HEK293 (cell line): ENCODE measurements around the gene CATSPERD.

Experiments used
- CTCF ChIA-PET: fragments of 350-600 bp; formaldehyde crosslinking; extraction: SDS; loops from one replicate; lab custom pipeline; 2021; ENCODE audit warnings: antibody characterized with exemption; lab: Yijun Ruan, JAX
- POLR2A ChIA-PET: fragments of 300-600 bp; formaldehyde crosslinking; extraction: SDS; loops from one replicate; lab custom pipeline; 2020; ENCODE audit warnings: antibody characterized with exemption, inconsistent platforms; lab: Yijun Ruan, JAX
- H3K27ac ChIP-seq: fragments of 200-500 bp; sonication (Bioruptor generic); 2 replicates; pipeline ENCODE4 v1.5.1; 2014; ENCODE audit warnings: low read depth, low read length, control low read depth, inconsistent platforms; ENCODE audit errors: extremely low read depth
- H3K36me3 ChIP-seq, 2 experiments: fragments of 200-500 bp in 1 of 2; sonication (Bioruptor generic) in 1 of 2; 1 replicate in 1 of 2; 2 replicates in 1 of 2; pipeline ENCODE4 v1.5.1; 2014 to 2017; ENCODE audit warnings: inconsistent platforms in 2 of 2, low read length in 2 of 2; ENCODE audit not compliant: control insufficient read depth in 2 of 2, insufficient read depth in 1 of 2
- H3K4me1 ChIP-seq: fragments of 200-500 bp; sonication (Bioruptor generic); 2 replicates; pipeline ENCODE4 v1.5.1; 2014; ENCODE audit warnings: mild to moderate bottlenecking, low read length, inconsistent platforms; ENCODE audit not compliant: control insufficient read depth, insufficient read depth
- H3K4me3 ChIP-seq: 2 replicates; pipeline ENCODE4 v1.5.1; 2011; ENCODE audit warnings: low read depth, mild to moderate bottlenecking, control low read depth, low read length, moderate library complexity
- H3K9me3 ChIP-seq: fragments of 200-500 bp; sonication (Bioruptor generic); 2 replicates; pipeline ENCODE4 v1.5.1; 2014; ENCODE audit warnings: low read depth, low read length, inconsistent platforms; ENCODE audit not compliant: control insufficient read depth, insufficient read depth
- IKZF3 ChIP-seq: fragments of 450-650 bp; IDR thresholded peaks from 2 replicates; pipeline ENCODE4 v1.5.0; 2018; ENCODE audit warnings: missing biosample characterization, mild to moderate bottlenecking, missing genetic modification characterization, moderate library complexity
- REPIN1 ChIP-seq: fragments of 450-650 bp; formaldehyde crosslinking; IDR thresholded peaks from 2 replicates; pipeline ENCODE4 v1.5.1; 2017; ENCODE audit warnings: missing biosample characterization, missing genetic modification characterization, low read depth
- SCRT2 ChIP-seq: fragments of 450-650 bp; formaldehyde crosslinking; IDR thresholded peaks from 2 replicates; pipeline ENCODE4 v1.5.1; 2016; ENCODE audit warnings: missing biosample characterization, missing genetic modification characterization
- TRIM28 ChIP-seq: IDR thresholded peaks from 2 replicates; pipeline ENCODE4 v1.6.1; 2011; ENCODE audit warnings: low read length, control low read depth, borderline replicate concordance
- ZBTB48 ChIP-seq: fragments of 450-650 bp; formaldehyde crosslinking; IDR thresholded peaks from 2 replicates; pipeline ENCODE4 v1.5.1; 2016; ENCODE audit warnings: missing biosample characterization, missing genetic modification characterization
- ZIC2 ChIP-seq: fragments of 450-650 bp; formaldehyde crosslinking; IDR thresholded peaks from 2 replicates; pipeline ENCODE4 v1.5.1; 2016; ENCODE audit warnings: missing biosample characterization, missing genetic modification characterization
- ZNF140 ChIP-seq: fragments of 450-650 bp; formaldehyde crosslinking; IDR thresholded peaks from 2 replicates; pipeline ENCODE4 v1.5.1; 2016; ENCODE audit warnings: missing biosample characterization, missing genetic modification characterization
- ZNF146 ChIP-seq: fragments of 450-650 bp; formaldehyde crosslinking; IDR thresholded peaks from 2 replicates; pipeline ENCODE4 v1.5.1; 2016; ENCODE audit warnings: missing biosample characterization, missing genetic modification characterization
- ZNF184 ChIP-seq: fragments of 450-650 bp; IDR thresholded peaks from 2 replicates; pipeline ENCODE4 v1.5.1; 2018; ENCODE audit warnings: missing biosample characterization, mild to moderate bottlenecking, missing genetic modification characterization
- ZNF302 ChIP-seq: fragments of 450-650 bp; formaldehyde crosslinking; IDR thresholded peaks from 2 replicates; pipeline ENCODE4 v1.5.1; 2016; ENCODE audit warnings: missing biosample characterization, missing genetic modification characterization, low read depth
- ZNF366 ChIP-seq: fragments of 450-650 bp; formaldehyde crosslinking; conservative IDR thresholded peaks from 2 replicates; pipeline ENCODE4 v1.5.1; 2016; ENCODE audit warnings: missing biosample characterization, missing genetic modification characterization
- ZNF621 ChIP-seq: fragments of 450-650 bp; formaldehyde crosslinking; IDR thresholded peaks from 2 replicates; pipeline ENCODE4 v1.5.1; 2017; ENCODE audit warnings: missing biosample characterization, missing genetic modification characterization
- ZNF623 ChIP-seq: fragments of 450-650 bp; formaldehyde crosslinking; IDR thresholded peaks from 2 replicates; pipeline ENCODE4 v1.5.1; 2016; ENCODE audit warnings: missing biosample characterization, missing genetic modification characterization
- ZNF626 ChIP-seq: fragments of 450-650 bp; sonication (Bioruptor Pico); formaldehyde crosslinking; IDR thresholded peaks from 2 replicates; pipeline ENCODE4 v1.5.1; 2018; ENCODE audit warnings: missing biosample characterization, missing genetic modification characterization, inconsistent platforms
- ZNF658 ChIP-seq: fragments of 450-650 bp; formaldehyde crosslinking; IDR thresholded peaks from 2 replicates; pipeline ENCODE4; 2016; ENCODE audit warnings: missing biosample characterization, missing genetic modification characterization
- ZNF747 ChIP-seq: fragments of 450-650 bp; formaldehyde crosslinking; IDR thresholded peaks from 2 replicates; pipeline ENCODE4 v1.5.1; 2016; ENCODE audit warnings: missing biosample characterization, missing genetic modification characterization
- TF ChIP-seq, protein P1 (sequence below): fragments of 450-650 bp; formaldehyde crosslinking; IDR thresholded peaks from 2 replicates; pipeline ENCODE4 v1.5.1; 2016; ENCODE audit warnings: missing biosample characterization, missing genetic modification characterization
- TF ChIP-seq, protein P2 (sequence below): fragments of 450-650 bp; formaldehyde crosslinking; IDR thresholded peaks from 2 replicates; pipeline ENCODE4 v1.5.1; 2016; ENCODE audit warnings: missing biosample characterization, missing genetic modification characterization
- TF ChIP-seq, protein P3 (sequence below): fragments of 450-650 bp; formaldehyde crosslinking; IDR thresholded peaks from 2 replicates; pipeline ENCODE4 v1.5.1; 2017; ENCODE audit warnings: missing biosample characterization, missing genetic modification characterization
- TF ChIP-seq, protein P4 (sequence below): fragments of 450-650 bp; formaldehyde crosslinking; IDR thresholded peaks from 2 replicates; pipeline ENCODE4 v1.5.1; 2017; ENCODE audit warnings: missing biosample characterization, missing genetic modification characterization

The CATSPERD gene

DNA sequence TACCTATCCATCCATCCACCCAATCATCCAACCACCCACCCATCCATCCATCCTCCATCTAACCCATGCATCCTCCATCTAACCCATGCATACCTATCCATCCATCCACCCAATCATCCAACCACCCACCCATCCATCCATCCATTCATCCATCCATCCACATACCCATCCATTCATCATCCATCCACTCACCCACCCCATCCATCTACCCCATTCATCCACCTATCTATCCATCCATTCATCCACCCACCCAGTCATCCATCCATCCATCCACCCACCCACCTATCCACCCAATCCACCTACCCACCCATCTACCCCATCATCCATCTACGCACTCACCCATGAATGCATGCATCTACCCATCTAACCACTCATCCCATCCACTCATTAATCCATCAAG lies 46.7 kb upstream of the CATSPERD start (continued):
- TF ChIP-seq, protein P1, sequence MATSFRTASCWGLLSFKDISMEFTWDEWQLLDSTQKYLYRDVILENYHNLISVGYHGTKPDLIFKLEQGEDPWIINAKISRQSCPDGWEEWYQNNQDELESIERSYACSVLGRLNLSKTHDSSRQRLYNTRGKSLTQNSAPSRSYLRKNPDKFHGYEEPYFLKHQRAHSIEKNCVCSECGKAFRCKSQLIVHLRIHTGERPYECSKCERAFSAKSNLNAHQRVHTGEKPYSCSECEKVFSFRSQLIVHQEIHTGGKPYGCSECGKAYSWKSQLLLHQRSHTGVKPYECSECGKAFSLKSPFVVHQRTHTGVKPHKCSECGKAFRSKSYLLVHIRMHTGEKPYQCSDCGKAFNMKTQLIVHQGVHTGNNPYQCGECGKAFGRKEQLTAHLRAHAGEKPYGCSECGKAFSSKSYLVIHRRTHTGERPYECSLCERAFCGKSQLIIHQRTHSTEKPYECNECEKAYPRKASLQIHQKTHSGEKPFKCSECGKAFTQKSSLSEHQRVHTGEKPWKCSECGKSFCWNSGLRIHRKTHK (tag by site-specific recombination), result no peak
- TF ChIP-seq, protein P2, sequence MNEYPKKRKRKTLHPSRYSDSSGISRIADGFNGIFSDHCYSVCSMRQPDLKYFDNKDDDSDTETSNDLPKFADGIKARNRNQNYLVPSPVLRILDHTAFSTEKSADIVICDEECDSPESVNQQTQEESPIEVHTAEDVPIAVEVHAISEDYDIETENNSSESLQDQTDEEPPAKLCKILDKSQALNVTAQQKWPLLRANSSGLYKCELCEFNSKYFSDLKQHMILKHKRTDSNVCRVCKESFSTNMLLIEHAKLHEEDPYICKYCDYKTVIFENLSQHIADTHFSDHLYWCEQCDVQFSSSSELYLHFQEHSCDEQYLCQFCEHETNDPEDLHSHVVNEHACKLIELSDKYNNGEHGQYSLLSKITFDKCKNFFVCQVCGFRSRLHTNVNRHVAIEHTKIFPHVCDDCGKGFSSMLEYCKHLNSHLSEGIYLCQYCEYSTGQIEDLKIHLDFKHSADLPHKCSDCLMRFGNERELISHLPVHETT, result no peak
- TF ChIP-seq ZNF658 (no peak), ZNF623 (tag by site-specific recombination) (no peak), ZNF366 (tag by site-specific recombination) (peak; percentile 98), ZNF184 (no peak), ZNF302 (tag by site-specific recombination) (no peak), ZNF626 (tag by site-specific recombination) (no peak), ZNF146 (tag by site-specific recombination) (no peak), SCRT2 (tag by site-specific recombination) (no peak), TRIM28 (no peak), ZNF621 (no peak)

DNA sequence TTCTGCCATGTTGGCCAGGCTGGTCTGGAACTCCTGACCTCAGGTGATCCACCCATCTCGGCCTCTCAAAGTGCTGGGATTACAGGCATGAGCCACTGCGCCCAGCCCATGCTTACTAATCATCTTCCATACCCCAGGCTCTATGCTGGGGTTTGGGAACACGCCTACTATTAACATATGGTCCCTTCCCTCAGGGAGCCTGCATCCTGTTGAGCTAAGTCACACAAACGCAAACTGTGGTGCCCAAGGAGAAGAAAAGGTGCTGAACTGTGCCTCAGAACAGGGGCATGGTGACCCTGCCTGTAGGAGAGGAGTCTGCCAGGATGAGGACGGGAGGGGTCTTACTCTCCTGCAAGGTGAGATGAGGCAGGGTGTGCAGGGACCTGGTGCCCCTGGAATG lies 45.7 kb upstream of the CATSPERD start:
- 0 out of 2 replicates have a peak, but pooled peaks have one; percentile 22 for TF ChIP-seq ZBTB48 (tag by site-specific recombination)
- TF ChIP-seq, protein P3, sequence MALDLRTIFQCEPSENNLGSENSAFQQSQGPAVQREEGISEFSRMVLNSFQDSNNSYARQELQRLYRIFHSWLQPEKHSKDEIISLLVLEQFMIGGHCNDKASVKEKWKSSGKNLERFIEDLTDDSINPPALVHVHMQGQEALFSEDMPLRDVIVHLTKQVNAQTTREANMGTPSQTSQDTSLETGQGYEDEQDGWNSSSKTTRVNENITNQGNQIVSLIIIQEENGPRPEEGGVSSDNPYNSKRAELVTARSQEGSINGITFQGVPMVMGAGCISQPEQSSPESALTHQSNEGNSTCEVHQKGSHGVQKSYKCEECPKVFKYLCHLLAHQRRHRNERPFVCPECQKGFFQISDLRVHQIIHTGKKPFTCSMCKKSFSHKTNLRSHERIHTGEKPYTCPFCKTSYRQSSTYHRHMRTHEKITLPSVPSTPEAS (tag by site-specific recombination), result no peak
- no peak for TF ChIP-seq ZNF747 (tag by site-specific recombination)
- no peak for TF ChIP-seq REPIN1 (tag by site-specific recombination)
- no peak for TF ChIP-seq IKZF3 (tag by site-specific recombination)
- TF ChIP-seq, protein P4, sequence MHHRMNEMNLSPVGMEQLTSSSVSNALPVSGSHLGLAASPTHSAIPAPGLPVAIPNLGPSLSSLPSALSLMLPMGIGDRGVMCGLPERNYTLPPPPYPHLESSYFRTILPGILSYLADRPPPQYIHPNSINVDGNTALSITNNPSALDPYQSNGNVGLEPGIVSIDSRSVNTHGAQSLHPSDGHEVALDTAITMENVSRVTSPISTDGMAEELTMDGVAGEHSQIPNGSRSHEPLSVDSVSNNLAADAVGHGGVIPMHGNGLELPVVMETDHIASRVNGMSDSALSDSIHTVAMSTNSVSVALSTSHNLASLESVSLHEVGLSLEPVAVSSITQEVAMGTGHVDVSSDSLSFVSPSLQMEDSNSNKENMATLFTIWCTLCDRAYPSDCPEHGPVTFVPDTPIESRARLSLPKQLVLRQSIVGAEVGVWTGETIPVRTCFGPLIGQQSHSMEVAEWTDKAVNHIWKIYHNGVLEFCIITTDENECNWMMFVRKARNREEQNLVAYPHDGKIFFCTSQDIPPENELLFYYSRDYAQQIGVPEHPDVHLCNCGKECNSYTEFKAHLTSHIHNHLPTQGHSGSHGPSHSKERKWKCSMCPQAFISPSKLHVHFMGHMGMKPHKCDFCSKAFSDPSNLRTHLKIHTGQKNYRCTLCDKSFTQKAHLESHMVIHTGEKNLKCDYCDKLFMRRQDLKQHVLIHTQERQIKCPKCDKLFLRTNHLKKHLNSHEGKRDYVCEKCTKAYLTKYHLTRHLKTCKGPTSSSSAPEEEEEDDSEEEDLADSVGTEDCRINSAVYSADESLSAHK (tag by site-specific recombination), result no peak
- TF ChIP-seq ZNF140 (tag by site-specific recombination), result no peak
- peak; percentile 53; the same call in 1 of the 2 replicates for TF ChIP-seq ZIC2 (tag by site-specific recombination)
- Histone ChIP-seq H3K4me3 (no peak overlapping the region), H3K9me3 (no peaks in the 10 kb centered on the region), H3K27ac (no peak overlapping the region), H3K4me1 (no peaks in the 10 kb centered on the region), H3K36me3 (peaks cover 0 to 22% of the 10 kb centered on the region in 2 experiments; a peak in 2 of 3 replicates)
- ChIA-PET POLR2A (interaction anchor here (0.8 kb wide), 2 partner anchors 12 to 15 kb away, joined by 3 to 4 read pairs; partner anchors contain the start of gene RPL36), CTCF (interaction anchor here (0.6 to 1.6 kb wide), 2 partner anchors 13 to 17 kb away, joined by 3 to 9 read pairs; no protein-coding TSS in a partner anchor)
